ENCODE results near the gene CMSS1. TPM values are rescaled to one million over a fixed set of nuclear protein-coding genes. Genes with fewer than 3 reads are reported as not detected.

CMSS1 gene
- total RNA-seq, 4 donors from 2014 or later: 11.2 to 16.3 (median 14.1) TPM

DNA sequence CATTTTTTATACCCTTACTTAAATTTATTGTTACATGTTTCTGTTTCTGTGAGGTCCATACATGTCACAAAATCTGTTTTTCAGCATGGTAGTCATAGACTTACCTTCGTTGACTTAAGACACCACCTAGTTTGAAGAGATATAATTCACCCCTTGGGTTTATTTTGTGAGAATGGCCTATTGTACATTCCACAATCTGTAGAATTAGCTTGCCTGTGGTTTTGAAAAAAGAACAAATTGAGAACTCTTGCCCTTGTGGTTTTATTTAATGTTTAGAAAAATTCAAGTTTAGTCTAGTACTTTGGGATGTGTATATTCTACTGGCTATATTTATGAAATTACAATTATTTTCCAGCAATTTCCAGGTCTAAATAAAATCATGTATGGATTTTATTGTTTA, 265.1 kb downstream of the CMSS1 start:
- intact Hi-C loops (cut with DNase I): no loop called here

DNA sequence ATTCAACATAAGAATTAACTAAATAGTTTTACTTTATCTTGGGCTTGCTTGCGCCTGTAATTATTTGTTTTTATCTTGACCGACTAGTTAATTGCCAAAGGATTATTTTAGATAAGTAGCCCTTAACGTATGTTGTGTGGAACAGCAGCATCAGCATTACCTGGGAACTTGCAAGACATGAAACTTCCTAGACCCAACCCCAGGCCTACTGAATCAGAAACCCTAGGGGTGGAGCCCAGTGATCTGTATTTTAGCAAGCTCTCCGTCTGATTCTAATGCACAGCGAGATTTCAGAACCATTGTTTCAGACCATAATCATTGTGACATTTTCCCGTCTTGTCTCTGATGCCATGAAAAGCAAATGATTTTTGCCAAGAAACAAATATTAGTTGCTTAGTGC, 265.5 kb downstream of the CMSS1 start:
- intact Hi-C loops (cut with DNase I): no loop called here
- TF ChIP-seq CTCF (IDR thresholded peaks at IDR 0.05) (no peak), EP300 (IDR thresholded peaks at IDR 0.05) (no peak), POLR2AphosphoS5 (IDR thresholded peaks at IDR 0.05) (no peak), POLR2A (IDR thresholded peaks at IDR 0.05; ENCODE audit: low read depth) (no peak)
- Histone ChIP-seq H3K27me3 (no peaks in the 10 kb centered on the region), H3K4me3 (no peak overlapping the region), H3K27ac (replicated peaks in 1 of 4) (no peak overlapping the region), H3K9me3 (no peaks in the 10 kb centered on the region), H3K4me1 (peaks cover 12 to 50% (median 39%) of the 10 kb centered on the region in 4 donors), H3K36me3 (no peaks in the 10 kb centered on the region)
- 94% methylated on average over 6 of the region's 6 CpGs for WGBS
- DNase-seq (ENCODE audit: extremely low spot score): no peak

More for the DNA sequence above, 265.1 kb downstream of the CMSS1 start:
- 94% methylated on average over 1 of the region's 1 CpG for WGBS
- H3K9me3 ChIP-seq: no peaks in the 10 kb centered on the region
- H3K27me3 ChIP-seq: no peaks in the 10 kb centered on the region
- no peaks in the 10 kb centered on the region for H3K36me3 ChIP-seq
- no peak overlapping the region for H3K27ac ChIP-seq (replicated peaks in 1 of 4)
- no peak for DNase-seq (ENCODE audit: extremely low spot score)
- H3K4me1 ChIP-seq: peaks cover 12 to 48% (median 39%) of the 10 kb centered on the region in 4 donors
- H3K4me3 ChIP-seq: no peak overlapping the region
- TF ChIP-seq EP300 (IDR thresholded peaks at IDR 0.05) (no peak), CTCF (IDR thresholded peaks at IDR 0.05) (no peak), POLR2A (IDR thresholded peaks at IDR 0.05; ENCODE audit: low read depth) (no peak), POLR2AphosphoS5 (IDR thresholded peaks at IDR 0.05) (no peak)

GRCh38 chr3:100084100-100084806, 266.6 kb downstream of the CMSS1 start:
- 84% methylated on average over 7 of the region's 7 CpGs for WGBS
- Histone ChIP-seq H3K36me3 (no peaks in the 10 kb centered on the region), H3K4me1 (peaks cover 12 to 50% (median 40%) of the 10 kb centered on the region in 4 donors), H3K9me3 (no peaks in the 10 kb centered on the region), H3K27me3 (no peaks in the 10 kb centered on the region), H3K4me3 (no peak overlapping the region), H3K27ac (replicated peaks in 1 of 4) (peak overlapping the region; percentile 23 to 64 (median 46))
- DNase-seq (ENCODE audit: extremely low spot score): no peak
- no peak for TF ChIP-seq POLR2A (IDR thresholded peaks at IDR 0.05; ENCODE audit: low read depth)
- no peak for TF ChIP-seq CTCF (IDR thresholded peaks at IDR 0.05)
- TF ChIP-seq POLR2AphosphoS5 (IDR thresholded peaks at IDR 0.05): no peak
- TF ChIP-seq EP300 (IDR thresholded peaks at IDR 0.05): no peak
- intact Hi-C loops (cut with DNase I): no loop called here

- no peaks in the 10 kb centered on the region for H3K27me3 ChIP-seq
- TF ChIP-seq POLR2AphosphoS5 (IDR thresholded peaks at IDR 0.05): no peak
- TF ChIP-seq CTCF (IDR thresholded peaks at IDR 0.05): no peak
- no peak for TF ChIP-seq POLR2A (IDR thresholded peaks at IDR 0.05; ENCODE audit: low read depth)
- TF ChIP-seq EP300 (IDR thresholded peaks at IDR 0.05): no peak
- H3K4me3 ChIP-seq: no peak overlapping the region
- intact Hi-C loops (cut with DNase I): no loop called here
- no peaks in the 10 kb centered on the region for H3K9me3 ChIP-seq
- no peaks in the 10 kb centered on the region for H3K36me3 ChIP-seq
- 59% methylated on average over 1 of the region's 1 CpG for WGBS
- H3K4me1 ChIP-seq: peaks cover 20 to 56% (median 37%) of the 10 kb centered on the region in 4 donors
- no peak for DNase-seq (ENCODE audit: extremely low spot score)
- H3K27ac ChIP-seq (replicated peaks in 1 of 4): peak overlapping the region; percentile 1 to 64 (median 48)
These were observed 268.7 kb downstream of the CMSS1 start for GRCh38 chr3:100086401-100086800.

All from esophagus muscularis mucosa (tissue), 4 donors.